GM18505 (cell line): Measurements from ENCODE around the gene SYT15B.
"Not testable (repeated sequence)": the region's sequence is repeated elsewhere in the genome, so short reads cannot be mapped to it uniquely, and the experiment has no call there.

Source experiments
- ATAC-seq: cut with Tn5 transposase; IDR thresholded peaks from one replicate; pipeline ENCODE4 v1.9.1; 2021; ENCODE audit not compliant: unreplicated experiment

SYT15B gene

GRCh38 chr10:47730911-47731310 lies 32.5 kb downstream of the SYT15B start:
- ATAC-seq, result not testable (repeated sequence)

- ATAC-seq, result not testable (repeated sequence)
These were observed 37.7 kb downstream of the SYT15B start for GRCh38 chr10:47725740-47726139.

GRCh38 chr10:47725047-47725446 lies 38.3 kb downstream of the SYT15B start:
- ATAC-seq, result not testable (repeated sequence)

- ATAC-seq, result not testable (repeated sequence)
These were observed 39.3 kb downstream of the SYT15B start for GRCh38 chr10:47724119-47724518.

- ATAC-seq, result not testable (repeated sequence)
These were observed 40.0 kb downstream of the SYT15B start for GRCh38 chr10:47723362-47723761.

GRCh38 chr10:47717011-47717769 lies 46.2 kb downstream of the SYT15B start:
- not testable (repeated sequence) for ATAC-seq
